ENCODE measurements around the gene TBCK. TPM values are rescaled to one million over a fixed set of nuclear protein-coding genes. Genes with fewer than 3 reads are reported as not detected.

The TBCK gene
- polyA plus RNA-seq, 2 donors = 6.0 to 8.2 TPM

DNA sequence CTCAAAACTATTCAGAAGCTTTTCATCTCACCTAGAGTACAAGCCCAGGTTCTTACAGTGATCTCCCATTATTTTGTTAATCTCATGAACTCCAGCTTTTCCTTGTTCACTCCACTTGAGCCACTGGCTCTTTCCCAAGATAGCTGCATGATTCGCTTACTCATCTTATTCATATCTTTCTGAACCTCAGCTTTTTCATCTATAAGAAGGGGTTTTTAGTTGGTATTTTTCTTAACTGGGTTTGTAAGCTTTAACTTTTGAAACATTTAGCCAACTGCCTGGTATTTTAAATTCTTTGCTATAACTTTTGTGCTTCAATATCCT, 28.6 kb upstream of the TBCK start:
- H3K4me3 ChIP-seq (ENCODE audit: low read depth in 1 of 2, low read length in 2 of 2) = no peak overlapping the region
- no peaks in the 10 kb centered on the region for H3K9me3 ChIP-seq (ENCODE audit: control insufficient read depth in 2 of 2, insufficient read depth in 1 of 2, low read depth in 1 of 2, low read length in 1 of 2)
- H3K27me3 ChIP-seq (ENCODE audit: control insufficient read depth in 1 of 2, insufficient read depth in 2 of 2, low read length in 2 of 2) = no peaks in the 10 kb centered on the region
- peaks cover 0 to 2% of the 10 kb centered on the region in 2 donors for H3K36me3 ChIP-seq (ENCODE audit: control insufficient read depth in 2 of 2, insufficient read depth in 2 of 2, low read length in 1 of 2)
- no peak overlapping the region for H3K27ac ChIP-seq (ENCODE audit: low read depth in 2 of 2, low read length in 1 of 2)
- 68 to 78% methylated on average over 1 of the region's 1 CpG for WGBS, 2 donors
- H3K4me1 ChIP-seq (ENCODE audit: control insufficient read depth in 2 of 2, insufficient read depth in 2 of 2, low read length in 1 of 2) = no peaks in the 10 kb centered on the region

GRCh38 chr4:106343865-106344646, 28.0 kb upstream of the TBCK start:
- no peak overlapping the region for H3K4me3 ChIP-seq (ENCODE audit: low read depth in 1 of 2, low read length in 2 of 2)
- H3K36me3 ChIP-seq (ENCODE audit: control insufficient read depth in 2 of 2, insufficient read depth in 2 of 2, low read length in 1 of 2) = peaks cover 0 to 2% of the 10 kb centered on the region in 2 donors
- no peak overlapping the region for H3K27ac ChIP-seq (ENCODE audit: low read depth in 2 of 2, low read length in 1 of 2)
- no peaks in the 10 kb centered on the region for H3K9me3 ChIP-seq (ENCODE audit: control insufficient read depth in 2 of 2, insufficient read depth in 1 of 2, low read depth in 1 of 2, low read length in 1 of 2)
- no peaks in the 10 kb centered on the region for H3K27me3 ChIP-seq (ENCODE audit: control insufficient read depth in 1 of 2, insufficient read depth in 2 of 2, low read length in 2 of 2)
- H3K4me1 ChIP-seq (ENCODE audit: control insufficient read depth in 2 of 2, insufficient read depth in 2 of 2, low read length in 1 of 2) = no peaks in the 10 kb centered on the region
- 87 to 89% methylated on average over 2 of the region's 2 CpGs for WGBS, 2 donors

DNA sequence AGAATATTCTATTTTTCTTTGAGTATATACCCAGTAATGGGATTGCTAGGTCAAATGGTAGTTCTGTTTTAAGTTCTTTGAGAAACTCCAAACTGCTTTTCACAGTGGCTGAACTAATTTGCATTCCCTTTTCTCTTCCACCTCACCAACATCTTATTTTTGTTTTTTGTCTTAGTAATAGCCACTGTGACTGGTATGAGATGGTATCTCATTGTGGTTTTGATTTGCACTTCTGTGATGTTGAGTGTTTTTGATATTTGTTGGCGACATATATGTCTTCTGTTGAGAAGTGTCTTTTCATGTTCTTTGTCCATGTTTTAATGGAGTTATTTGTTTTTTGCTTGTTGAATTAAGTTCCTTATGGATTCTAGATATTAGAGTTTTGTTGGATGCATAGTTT, 24.8 kb upstream of the TBCK start:
- Histone ChIP-seq H3K4me1 (ENCODE audit: control insufficient read depth in 2 of 2, insufficient read depth in 2 of 2, low read length in 1 of 2) (no peaks in the 10 kb centered on the region), H3K36me3 (ENCODE audit: control insufficient read depth in 2 of 2, insufficient read depth in 2 of 2, low read length in 1 of 2) (peaks cover 8 to 12% of the 10 kb centered on the region in 2 donors), H3K9me3 (ENCODE audit: control insufficient read depth in 2 of 2, insufficient read depth in 1 of 2, low read depth in 1 of 2, low read length in 1 of 2) (no peaks in the 10 kb centered on the region), H3K27ac (ENCODE audit: low read depth in 2 of 2, low read length in 1 of 2) (no peak overlapping the region), H3K27me3 (ENCODE audit: control insufficient read depth in 1 of 2, insufficient read depth in 2 of 2, low read length in 2 of 2) (no peaks in the 10 kb centered on the region), H3K4me3 (ENCODE audit: low read depth in 1 of 2, low read length in 2 of 2) (no peak overlapping the region)
- 85 to 91% methylated on average over 1 of the region's 1 CpG for WGBS, 2 donors

DNA sequence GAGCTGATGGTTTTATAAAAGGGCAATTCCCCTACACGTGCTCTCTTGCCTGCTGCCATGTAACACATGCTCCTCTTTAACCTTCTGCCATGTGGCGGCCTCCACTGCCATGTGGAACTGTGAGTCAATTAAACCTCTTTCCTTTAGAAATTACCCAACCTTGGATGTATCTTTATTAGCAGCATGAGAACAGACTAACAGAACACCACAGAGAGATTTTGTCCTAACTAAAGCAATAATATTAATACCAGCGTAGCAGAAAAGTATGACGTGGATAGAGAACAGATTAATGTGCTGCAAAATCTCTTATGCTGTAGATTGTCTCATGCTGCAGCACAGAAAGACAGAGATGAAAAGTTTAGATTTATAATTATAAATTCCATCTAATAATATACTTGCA, 23.4 kb upstream of the TBCK start:
- H3K4me1 ChIP-seq (ENCODE audit: control insufficient read depth in 2 of 2, insufficient read depth in 2 of 2, low read length in 1 of 2) = no peaks in the 10 kb centered on the region
- 91 to 96% methylated on average over 4 of the region's 4 CpGs for WGBS, 2 donors
- H3K27ac ChIP-seq (ENCODE audit: low read depth in 2 of 2, low read length in 1 of 2) = no peak overlapping the region
- H3K27me3 ChIP-seq (ENCODE audit: control insufficient read depth in 1 of 2, insufficient read depth in 2 of 2, low read length in 2 of 2) = no peaks in the 10 kb centered on the region
- no peak overlapping the region for H3K4me3 ChIP-seq (ENCODE audit: low read depth in 1 of 2, low read length in 2 of 2)
- H3K9me3 ChIP-seq (ENCODE audit: control insufficient read depth in 2 of 2, insufficient read depth in 1 of 2, low read depth in 1 of 2, low read length in 1 of 2) = no peaks in the 10 kb centered on the region
- H3K36me3 ChIP-seq (ENCODE audit: control insufficient read depth in 2 of 2, insufficient read depth in 2 of 2, low read length in 1 of 2) = peaks cover 11 to 12% of the 10 kb centered on the region in 2 donors

DNA sequence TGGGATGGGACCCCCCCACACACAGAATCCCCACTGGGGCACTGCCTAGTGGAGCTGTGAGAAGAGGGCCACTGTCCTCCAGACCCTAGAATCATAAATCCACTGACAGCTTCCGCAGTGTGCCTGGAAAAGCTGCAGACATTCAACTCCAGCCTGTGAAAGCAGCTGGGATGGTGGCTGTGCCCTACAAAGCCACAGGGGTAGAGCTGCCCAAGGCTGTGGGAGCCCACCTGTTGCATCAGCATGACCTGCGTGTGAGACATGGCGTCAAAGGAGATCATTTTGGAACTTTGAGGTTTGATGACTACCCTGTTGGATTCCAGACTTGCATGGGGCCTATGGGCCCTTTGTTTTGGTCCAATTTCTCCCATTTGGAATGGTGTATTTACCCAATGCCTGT, 22.7 kb upstream of the TBCK start:
- Histone ChIP-seq H3K4me1 (ENCODE audit: control insufficient read depth in 2 of 2, insufficient read depth in 2 of 2, low read length in 1 of 2) (no peaks in the 10 kb centered on the region), H3K4me3 (ENCODE audit: low read depth in 1 of 2, low read length in 2 of 2) (no peak overlapping the region), H3K27me3 (ENCODE audit: control insufficient read depth in 1 of 2, insufficient read depth in 2 of 2, low read length in 2 of 2) (no peaks in the 10 kb centered on the region), H3K9me3 (ENCODE audit: control insufficient read depth in 2 of 2, insufficient read depth in 1 of 2, low read depth in 1 of 2, low read length in 1 of 2) (no peaks in the 10 kb centered on the region), H3K36me3 (ENCODE audit: control insufficient read depth in 2 of 2, insufficient read depth in 2 of 2, low read length in 1 of 2) (peaks cover 11 to 12% of the 10 kb centered on the region in 2 donors), H3K27ac (ENCODE audit: low read depth in 2 of 2, low read length in 1 of 2) (no peak overlapping the region)
- 97 to 100% methylated on average over 3 of the region's 3 CpGs for WGBS, 2 donors

- Histone ChIP-seq H3K9me3 (ENCODE audit: control insufficient read depth in 2 of 2, insufficient read depth in 1 of 2, low read depth in 1 of 2, low read length in 1 of 2) (no peaks in the 10 kb centered on the region), H3K4me1 (ENCODE audit: control insufficient read depth in 2 of 2, insufficient read depth in 2 of 2, low read length in 1 of 2) (no peaks in the 10 kb centered on the region), H3K36me3 (ENCODE audit: control insufficient read depth in 2 of 2, insufficient read depth in 2 of 2, low read length in 1 of 2) (peaks cover 11 to 12% of the 10 kb centered on the region in 2 donors), H3K27ac (ENCODE audit: low read depth in 2 of 2, low read length in 1 of 2) (no peak overlapping the region), H3K27me3 (ENCODE audit: control insufficient read depth in 1 of 2, insufficient read depth in 2 of 2, low read length in 2 of 2) (no peaks in the 10 kb centered on the region), H3K4me3 (ENCODE audit: low read depth in 1 of 2, low read length in 2 of 2) (no peak overlapping the region)
Measured at GRCh38 chr4:106337916-106338315, 21.9 kb upstream of the TBCK start.

GRCh38 chr4:106336618-106337017, 20.6 kb upstream of the TBCK start:
- Histone ChIP-seq H3K36me3 (ENCODE audit: control insufficient read depth in 2 of 2, insufficient read depth in 2 of 2, low read length in 1 of 2) (peaks cover 11 to 12% of the 10 kb centered on the region in 2 donors), H3K4me1 (ENCODE audit: control insufficient read depth in 2 of 2, insufficient read depth in 2 of 2, low read length in 1 of 2) (no peaks in the 10 kb centered on the region), H3K27me3 (ENCODE audit: control insufficient read depth in 1 of 2, insufficient read depth in 2 of 2, low read length in 2 of 2) (no peaks in the 10 kb centered on the region), H3K9me3 (ENCODE audit: control insufficient read depth in 2 of 2, insufficient read depth in 1 of 2, low read depth in 1 of 2, low read length in 1 of 2) (no peaks in the 10 kb centered on the region), H3K4me3 (ENCODE audit: low read depth in 1 of 2, low read length in 2 of 2) (no peak overlapping the region), H3K27ac (ENCODE audit: low read depth in 2 of 2, low read length in 1 of 2) (no peak overlapping the region)
- 98 to 100% methylated on average over 3 of the region's 3 CpGs for WGBS, 2 donors

DNA sequence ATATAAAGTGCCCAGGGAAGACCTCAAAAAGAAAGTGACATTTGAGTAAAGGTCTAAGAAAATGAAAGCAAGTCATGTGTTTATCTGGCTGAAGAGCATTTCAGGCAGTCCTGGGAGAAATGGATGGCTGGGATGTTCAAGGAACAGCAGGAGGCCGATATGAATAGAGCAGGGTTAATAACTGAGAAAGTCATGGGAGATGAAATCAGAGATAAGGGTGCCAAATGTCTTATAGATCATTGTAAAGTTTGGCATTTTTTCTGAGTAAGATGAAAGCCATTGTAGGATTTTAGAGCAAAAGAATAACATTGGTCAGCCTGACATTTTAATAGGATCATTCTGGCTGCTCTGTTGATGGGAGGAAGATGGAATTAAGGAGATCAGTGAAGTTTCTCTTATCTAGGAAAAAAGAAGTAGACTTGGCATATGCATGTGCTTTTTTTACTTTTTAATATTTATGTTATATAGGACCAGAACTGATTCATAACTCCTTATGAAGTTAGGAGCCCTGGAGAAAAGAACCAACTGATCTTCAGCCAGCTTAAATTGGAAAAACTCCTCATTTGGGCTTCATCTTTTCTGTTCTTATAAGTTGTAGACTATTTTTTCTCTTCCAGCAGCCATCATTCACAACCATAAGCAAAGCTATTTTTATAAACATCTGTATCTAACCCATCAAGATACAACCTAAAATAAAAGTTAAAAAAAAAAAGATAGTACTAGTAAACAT, 18.9 kb upstream of the TBCK start:
- 78 to 79% methylated on average over 1 of the region's 1 CpG for WGBS, 2 donors
- peaks cover 11 to 12% of the 10 kb centered on the region in 2 donors for H3K36me3 ChIP-seq (ENCODE audit: control insufficient read depth in 2 of 2, insufficient read depth in 2 of 2, low read length in 1 of 2)

GRCh38 chr4:106333186-106333585, 17.2 kb upstream of the TBCK start:
- Histone ChIP-seq H3K4me1 (ENCODE audit: control insufficient read depth in 2 of 2, insufficient read depth in 2 of 2, low read length in 1 of 2) (no peaks in the 10 kb centered on the region), H3K27ac (ENCODE audit: low read depth in 2 of 2, low read length in 1 of 2) (no peak overlapping the region), H3K4me3 (ENCODE audit: low read depth in 1 of 2, low read length in 2 of 2) (no peak overlapping the region), H3K36me3 (ENCODE audit: control insufficient read depth in 2 of 2, insufficient read depth in 2 of 2, low read length in 1 of 2) (peaks cover 6% of the 10 kb centered on the region in 2 donors), H3K9me3 (ENCODE audit: control insufficient read depth in 2 of 2, insufficient read depth in 1 of 2, low read depth in 1 of 2, low read length in 1 of 2) (no peaks in the 10 kb centered on the region), H3K27me3 (ENCODE audit: control insufficient read depth in 1 of 2, insufficient read depth in 2 of 2, low read length in 2 of 2) (no peaks in the 10 kb centered on the region)
- 77 to 92% methylated on average over 5 of the region's 5 CpGs for WGBS, 2 donors

More for the DNA sequence above, 18.9 kb upstream of the TBCK start:
- H3K27me3 ChIP-seq (ENCODE audit: control insufficient read depth in 1 of 2, insufficient read depth in 2 of 2, low read length in 2 of 2) = no peaks in the 10 kb centered on the region
- H3K9me3 ChIP-seq (ENCODE audit: control insufficient read depth in 2 of 2, insufficient read depth in 1 of 2, low read depth in 1 of 2, low read length in 1 of 2) = no peaks in the 10 kb centered on the region
- H3K4me1 ChIP-seq (ENCODE audit: control insufficient read depth in 2 of 2, insufficient read depth in 2 of 2, low read length in 1 of 2) = no peaks in the 10 kb centered on the region
- no peak overlapping the region for H3K4me3 ChIP-seq (ENCODE audit: low read depth in 1 of 2, low read length in 2 of 2)
- H3K27ac ChIP-seq (ENCODE audit: low read depth in 2 of 2, low read length in 1 of 2) = no peak overlapping the region

All from esophagus (tissue), 2 donors.